AG08396 (cell line): ENCODE data around the gene OR10H1.
"Not testable (repeated sequence)": the region's sequence is repeated elsewhere in the genome, so short reads cannot be mapped to it uniquely, and the experiment has no call there.

Experiments used
- DNase-seq: peaks from one replicate; pipeline ENCODE4 v3.0.0; 2012; ENCODE audit warnings: low spot score, mixed read lengths

Gene OR10H1, protein sequence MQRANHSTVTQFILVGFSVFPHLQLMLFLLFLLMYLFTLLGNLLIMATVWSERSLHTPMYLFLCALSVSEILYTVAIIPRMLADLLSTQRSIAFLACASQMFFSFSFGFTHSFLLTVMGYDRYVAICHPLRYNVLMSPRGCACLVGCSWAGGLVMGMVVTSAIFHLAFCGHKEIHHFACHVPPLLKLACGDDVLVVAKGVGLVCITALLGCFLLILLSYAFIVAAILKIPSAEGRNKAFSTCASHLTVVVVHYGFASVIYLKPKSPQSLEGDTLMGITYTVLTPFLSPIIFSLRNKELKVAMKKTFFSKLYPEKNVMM

DNA sequence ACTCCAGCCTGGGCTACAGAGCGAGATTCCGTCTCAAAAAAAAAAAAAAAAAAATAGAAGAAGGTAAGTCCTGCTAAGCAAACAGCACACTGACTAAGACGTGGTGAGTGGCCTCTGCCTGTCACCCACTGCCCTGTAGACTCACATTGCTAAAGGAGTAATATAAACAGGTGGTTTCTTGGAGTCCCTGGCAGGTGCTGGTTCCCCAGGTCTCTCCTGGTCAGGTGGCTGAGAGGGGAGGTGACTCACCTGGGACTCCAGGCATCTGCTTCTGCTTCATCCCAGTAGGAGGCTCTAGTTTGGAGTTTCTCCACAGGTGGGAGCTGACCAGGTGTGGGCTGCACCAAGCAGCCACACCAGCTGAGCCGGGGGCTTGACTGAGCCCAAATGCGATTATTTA is at the start of gene OR10H1:
TSS of gene OR10H1 (minus strand) at position 359 of the 400 bp plus-strand sequence. CDS start 7,627 bp downstream, outside the sequence.
- DNase-seq: no peak

DNA sequence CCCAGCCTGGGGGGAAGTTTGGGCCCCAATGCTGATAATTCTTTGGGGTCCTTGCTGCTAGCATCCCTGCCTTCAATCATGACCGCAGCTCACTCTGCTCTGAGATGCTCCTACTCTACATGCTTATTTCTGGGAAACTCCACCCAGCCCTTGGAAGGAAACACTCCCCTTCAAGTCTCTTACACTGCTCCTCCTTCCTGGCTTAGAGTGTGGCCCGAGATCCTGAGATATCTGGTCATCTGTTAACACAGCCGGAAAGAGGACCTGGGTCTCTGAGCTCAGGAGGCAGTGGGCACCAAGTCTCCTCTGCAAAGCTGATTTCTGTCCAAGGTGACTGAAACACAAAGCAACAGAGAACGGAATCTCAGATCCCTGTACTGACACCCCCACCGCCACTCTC is 49.4 kb upstream of the OR10H1 start:
- DNase-seq: no peak

DNA sequence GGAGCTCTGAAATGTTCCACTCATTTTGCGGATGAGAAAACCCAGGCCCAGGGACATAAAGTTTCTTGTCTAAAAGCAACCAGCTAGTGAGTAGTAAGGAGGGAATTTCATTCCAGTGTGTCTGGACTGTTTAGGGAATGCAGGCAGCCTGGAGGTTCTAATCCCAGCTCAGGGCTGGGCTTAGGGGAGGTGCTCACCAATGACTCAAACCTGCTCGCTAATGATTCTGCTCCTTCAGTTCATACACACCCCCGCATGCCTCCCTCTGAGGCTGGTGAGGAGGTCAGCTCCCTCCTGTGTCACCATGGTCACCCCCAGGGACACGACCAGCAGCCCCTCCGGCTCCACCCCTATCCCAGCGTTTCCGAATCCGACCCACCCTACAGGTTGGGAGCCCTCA is 47.8 kb upstream of the OR10H1 start:
- no peak for DNase-seq

DNA sequence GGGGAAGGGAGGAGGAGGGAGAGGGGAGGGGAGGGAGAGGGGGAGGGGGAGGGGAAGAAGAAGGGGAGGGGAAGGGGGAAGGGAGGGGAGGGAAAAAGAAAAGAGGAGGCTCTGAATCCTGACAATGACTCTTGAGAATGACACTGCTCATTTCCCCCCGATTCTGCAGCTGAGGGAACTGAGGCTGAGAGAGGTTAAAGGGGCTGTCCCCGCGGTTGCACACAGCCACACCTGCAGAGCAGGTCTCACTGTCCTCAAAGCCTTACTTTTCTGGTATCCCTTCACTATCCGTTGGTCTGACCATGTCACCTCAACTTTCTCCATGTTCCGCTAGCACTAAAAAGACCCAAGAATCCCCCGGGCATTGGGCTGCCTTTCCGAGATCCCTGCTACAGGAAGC is 47.0 kb upstream of the OR10H1 start:
- no peak for DNase-seq

DNA sequence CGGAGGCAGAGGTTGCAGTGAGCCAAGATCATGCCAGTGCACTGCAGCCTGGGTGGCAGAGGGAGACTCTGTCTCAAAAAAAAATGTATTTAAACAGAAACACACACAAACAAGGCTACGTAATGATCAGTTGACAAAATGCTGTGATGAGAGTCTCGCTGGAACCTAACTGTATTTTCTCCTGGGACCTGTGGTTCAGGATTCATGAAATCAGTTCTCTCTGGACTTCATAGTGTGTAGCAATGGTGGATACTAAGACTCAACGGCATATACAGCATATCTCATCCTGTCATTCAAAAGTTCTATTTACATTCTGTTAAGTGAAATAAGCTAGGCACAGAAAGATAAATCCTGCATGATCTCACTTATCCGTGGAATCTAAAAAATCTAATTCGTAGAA is 45.1 kb upstream of the OR10H1 start:
- DNase-seq: no peak

DNA sequence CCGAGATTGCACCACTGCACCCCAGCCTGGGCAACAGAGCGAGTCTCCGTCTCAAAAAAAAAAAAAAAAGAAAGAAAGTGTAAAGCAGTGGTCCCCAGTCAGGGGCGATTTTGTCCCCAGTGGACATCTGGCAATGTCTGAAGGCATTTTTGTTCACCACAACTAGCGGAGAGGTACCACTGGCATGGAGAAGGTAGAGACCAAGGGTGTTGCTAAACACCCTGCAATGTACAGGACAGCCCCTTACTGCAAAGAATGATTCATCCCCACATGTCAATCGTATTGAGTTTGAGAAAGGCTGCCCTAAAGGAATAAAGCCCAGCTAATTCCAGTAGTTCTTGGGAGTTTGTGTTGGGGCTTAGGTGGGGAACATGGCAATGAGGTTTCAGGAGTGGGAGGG is 43.7 kb upstream of the OR10H1 start:
- no peak for DNase-seq

DNA sequence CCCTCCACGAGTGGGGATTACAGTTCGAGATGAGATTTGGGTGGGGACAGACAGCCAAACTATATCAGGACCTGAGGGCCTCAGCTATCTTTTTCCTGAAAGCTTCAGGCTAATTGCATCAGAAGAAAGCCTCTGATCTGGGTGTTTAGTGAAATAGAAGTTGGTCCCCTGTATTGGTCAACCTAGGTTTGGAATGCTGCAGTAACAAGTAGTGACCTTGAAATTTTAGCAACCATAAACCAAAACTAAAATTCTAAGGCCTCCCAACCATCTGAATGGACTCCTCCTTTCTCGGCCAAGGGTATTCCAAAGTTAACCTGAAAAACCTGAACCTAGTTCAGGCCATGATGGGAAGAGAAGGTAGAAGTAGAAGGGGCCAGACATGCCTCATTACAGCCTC is 34.9 kb upstream of the OR10H1 start:
- no peak for DNase-seq

DNA sequence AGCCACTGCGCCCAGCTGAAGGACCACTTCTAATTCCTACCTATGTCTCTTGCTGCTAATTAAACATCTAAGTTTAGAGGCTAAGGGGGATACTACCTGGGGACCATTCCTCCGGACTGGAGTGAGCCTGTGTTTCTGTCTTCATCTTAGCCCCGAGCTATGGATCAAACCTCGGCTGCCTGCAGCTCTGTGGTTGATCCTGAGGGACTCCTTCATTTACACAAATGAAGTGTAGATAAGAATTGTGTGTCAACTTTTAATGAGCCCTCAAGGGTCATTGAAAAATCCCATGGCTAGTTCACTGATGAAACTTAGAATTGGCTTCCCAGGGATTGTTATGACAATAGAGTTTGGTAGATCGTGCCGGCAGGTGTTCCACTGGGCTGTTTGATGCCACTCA is 31.5 kb upstream of the OR10H1 start:
- DNase-seq: no peak

DNA sequence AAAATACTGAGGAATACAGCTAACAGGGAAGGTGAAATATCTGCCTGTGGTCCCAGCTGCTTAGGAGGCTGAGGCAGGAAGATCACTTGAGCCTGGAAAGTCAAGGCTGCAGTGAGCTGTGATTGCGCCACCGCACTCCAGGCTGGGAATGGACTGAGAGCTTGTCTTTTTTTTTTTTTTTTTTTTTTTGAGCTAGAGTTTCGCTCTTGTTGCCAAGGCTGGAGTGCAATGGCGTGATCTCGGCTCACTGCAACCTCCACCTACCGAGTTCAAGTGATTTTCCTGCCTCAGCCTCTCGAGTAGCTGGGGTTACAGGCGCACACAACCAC is 28.4 kb upstream of the OR10H1 start:
- DNase-seq: not testable (repeated sequence)

DNA sequence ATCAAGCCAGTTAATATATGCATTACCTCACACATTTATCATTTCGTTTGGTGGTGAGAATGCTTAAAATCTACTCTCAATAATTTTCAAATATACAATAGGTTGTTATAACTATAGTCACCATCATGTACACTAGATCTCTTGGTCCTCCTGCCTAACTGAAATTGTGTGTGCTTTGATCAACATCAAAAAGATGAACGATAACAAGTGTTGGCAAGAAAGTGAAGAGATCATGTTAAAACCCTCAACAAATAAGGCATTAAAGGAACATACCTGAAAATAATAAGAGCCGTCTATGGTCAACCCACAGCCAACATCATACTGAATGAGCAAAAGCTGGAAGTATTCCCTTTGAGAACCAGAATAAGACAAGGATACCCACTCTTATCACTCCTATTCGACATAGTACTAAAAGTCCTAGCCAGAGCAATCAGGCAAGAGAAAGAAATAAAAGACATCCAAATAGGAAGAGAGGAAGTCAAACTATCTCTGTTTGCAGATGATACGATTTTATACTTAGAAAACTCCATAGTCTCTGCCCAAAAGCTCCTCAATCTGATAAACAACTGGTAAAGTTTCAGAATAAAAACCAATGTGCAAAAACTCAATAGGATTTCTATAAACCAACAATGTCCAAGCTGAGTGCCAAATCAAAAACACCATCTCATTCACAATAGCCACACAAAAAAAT is 27.9 kb upstream of the OR10H1 start:
- no peak for DNase-seq

DNA sequence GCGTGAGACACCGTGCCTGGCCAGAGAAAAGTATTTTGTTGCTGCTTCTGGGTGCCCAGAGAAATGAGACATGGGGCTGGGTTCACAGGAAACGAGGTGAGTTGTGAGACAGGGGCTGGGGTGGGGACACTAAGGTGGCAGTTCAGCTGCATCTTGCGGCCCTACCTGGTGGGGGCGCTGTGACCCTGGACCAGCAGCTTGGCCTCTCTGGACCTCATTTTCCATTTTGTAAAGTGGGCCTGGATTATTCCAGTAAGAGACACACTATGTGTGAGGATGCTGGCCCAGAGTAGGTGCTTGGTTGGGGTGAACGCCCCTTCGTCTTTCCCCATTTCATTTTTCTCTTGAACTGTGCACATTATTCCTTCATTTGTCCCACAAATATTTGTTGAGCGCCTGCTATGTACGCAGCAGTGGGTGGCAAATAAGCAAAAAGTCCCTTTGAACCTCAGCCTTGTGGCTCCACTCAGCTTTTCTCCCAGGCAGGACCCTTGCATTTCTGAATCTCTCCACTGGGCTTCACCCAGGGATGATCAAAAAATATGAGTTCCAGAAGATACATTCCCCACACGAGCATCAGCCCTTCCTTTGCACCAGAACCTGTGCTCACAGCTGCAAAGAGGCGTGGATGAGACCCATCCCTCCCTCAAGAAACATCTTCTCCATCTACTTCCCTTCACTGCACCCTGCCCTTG is 26.6 kb upstream of the OR10H1 start:
- DNase-seq: no peak

DNA sequence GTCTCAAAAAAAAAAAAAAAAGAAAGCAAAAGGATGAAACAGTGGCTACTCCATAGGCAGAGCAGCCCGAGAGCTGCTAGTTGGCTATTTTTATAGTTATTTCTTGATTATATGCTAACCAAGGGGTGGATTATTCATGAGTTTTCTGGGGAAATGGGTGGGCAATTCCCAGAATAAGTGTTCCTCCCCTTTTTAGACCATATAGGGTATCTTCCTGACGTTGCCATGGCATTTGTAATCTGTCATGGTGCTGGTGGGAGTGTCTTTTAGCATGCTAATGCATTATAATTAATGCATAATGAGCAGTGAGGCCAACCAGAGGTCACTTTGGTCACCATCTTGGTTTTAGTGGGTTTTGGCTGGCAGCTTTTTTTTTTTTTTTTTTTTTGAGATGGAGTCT is 25.4 kb upstream of the OR10H1 start:
- no peak for DNase-seq

DNA sequence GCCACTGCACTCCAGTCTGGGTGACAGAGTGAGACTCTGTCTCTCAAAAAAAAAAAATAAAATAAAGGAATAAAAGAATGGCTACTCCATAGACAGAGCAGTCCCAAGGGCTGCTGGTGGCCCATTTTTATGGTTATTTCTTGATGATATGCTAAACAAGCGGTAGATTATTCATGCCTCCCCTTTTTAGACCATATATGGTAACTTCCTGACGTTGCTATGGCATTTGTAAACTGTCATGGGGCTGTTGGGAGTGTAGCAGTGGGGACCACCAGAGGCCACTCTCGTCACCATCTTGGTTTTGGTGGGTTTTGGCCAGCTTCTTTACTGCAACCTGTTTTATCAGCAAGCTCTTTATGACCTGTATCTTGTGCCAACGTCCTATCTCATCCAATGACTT is 24.4 kb upstream of the OR10H1 start:
- not testable (repeated sequence) for DNase-seq

DNA sequence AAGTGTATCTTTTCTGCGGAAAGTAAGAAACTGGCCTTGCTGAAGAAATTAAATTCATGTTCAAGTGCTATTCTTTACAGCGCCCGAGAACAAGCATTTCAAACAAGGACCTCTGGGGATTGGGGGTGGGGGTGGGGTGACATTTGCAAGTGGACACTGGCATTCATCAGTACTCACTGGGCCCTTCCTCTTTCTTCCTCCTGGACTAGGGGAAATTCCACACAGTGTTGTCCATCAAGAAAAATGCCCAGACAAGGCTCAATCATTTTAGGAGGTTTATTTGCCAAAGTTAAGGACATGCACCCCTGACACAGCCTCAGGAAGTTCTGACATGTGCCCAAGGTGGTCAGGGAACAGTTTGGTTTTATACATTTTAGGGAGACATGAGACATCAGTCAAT is 22.9 kb upstream of the OR10H1 start:
- DNase-seq: no peak

DNA sequence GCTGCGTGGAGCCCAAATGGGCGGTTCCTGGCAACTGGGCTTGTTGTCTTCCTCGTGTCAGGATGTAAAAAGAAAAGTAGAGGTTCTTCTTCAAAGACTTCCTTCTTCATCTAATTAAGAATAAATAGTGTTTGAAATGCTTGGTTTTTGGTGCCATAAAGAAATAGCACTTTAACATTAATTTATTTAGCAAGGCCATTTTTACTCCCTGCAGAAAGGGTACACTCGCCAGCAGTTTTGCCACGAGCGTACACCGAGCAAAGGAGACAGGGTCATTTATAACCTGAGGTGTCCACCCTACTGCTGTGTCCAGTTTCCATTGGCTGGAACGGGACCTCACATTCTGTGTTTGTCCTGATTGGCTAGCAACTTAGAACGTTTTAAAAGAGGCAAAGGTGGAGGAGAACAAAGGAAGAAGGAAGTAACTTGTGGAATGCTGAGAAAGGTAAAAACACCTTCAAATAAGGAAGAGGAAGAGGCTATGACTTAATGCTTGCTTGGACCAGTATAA is 21.8 kb upstream of the OR10H1 start:
- DNase-seq: no peak

DNA sequence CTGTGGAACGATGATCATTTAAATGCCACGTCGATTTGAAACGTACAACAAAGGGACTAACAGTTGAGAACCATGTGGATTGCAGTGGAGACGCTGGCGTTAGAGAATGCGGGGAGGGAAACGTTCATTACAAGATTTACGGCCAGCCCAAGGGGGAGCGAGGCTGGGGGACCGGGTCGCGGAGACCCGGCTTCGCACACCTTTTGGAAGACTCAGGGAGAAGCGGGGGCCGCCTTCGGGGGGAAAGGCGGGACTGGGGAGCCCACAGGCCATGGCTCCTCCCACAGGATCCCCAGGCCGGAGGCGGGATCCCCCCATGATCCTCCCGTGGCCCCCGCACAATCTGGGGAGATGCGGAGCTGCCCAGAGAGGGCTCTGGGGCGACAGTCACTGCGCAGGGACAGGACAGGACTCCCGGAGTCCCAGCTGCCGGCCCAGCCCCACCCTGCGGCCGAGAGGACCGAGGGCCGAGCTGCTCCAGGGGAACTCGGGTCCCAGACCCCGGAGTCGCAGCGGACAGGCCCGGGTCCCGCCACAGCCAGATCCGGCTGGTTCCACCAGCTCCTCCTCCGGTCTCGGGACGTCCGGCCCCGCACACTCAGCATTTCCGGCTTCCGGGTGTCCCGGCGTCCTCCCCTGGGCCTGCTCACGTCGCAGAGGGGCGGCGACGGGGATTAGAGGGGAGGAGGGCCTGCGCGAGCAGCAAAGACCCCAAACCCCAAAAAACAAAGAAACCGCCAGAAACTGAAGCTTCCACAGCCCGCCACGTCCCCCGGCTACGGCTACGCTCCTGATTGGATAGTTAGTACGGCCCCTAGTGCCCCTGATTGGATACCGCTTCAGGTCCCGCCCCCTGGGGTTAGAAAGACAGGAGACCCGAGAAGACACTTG is 21.1 kb upstream of the OR10H1 start:
- peak; percentile 97 for DNase-seq

DNA sequence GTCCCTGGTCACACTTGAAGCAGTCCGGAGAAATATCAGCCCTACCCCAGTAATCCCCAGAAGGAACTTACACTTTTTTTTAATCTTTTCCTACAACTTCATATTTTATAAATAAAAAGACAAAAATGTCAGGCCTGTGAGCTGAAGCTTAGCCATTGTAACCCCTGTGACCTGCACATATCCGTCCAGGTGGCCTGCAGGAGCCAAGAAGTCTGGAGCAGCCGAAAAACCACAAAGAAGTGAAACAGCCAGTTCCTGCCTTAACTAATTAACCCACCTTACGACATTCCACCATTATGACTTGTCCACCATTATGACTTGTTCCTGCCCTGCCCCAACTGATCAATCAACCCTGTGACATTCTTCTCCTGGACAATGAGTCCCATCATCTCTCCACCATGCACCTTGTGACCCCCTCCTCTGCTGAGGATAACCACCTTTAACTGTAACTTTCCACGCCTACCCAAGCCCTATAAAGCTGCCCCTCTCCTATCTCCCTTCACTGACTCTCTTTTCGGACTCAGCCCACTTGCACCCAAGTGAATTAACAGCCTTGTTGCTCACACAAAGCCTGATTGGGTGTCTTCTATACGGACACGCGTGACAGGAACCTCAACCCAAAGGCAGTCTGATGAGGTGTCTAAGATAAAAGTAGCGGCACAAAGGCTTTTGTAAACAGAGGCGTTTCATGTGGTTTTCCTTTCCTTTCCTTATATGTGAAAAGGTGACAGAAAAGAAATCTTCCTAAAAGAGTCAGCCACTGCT is 20.3 kb upstream of the OR10H1 start:
- DNase-seq: not testable (repeated sequence)

DNA sequence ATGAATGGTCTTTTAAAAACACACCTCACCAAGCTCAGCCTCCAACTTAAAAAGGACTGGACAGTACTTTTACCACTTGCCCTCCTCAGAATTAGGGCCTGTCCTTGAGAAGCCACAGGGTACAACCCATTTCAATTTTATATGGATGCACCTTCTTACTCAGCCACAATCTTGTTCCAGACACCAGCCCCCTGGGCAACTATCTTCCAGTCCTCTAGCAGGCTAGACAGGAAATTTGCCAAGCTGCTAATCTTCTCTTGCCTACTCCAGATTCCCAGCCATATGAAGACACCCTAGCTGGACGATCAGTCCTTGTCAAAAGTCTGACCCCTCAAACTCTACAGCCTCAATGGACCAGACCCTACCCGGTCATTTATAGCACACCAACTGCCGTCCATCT is 18.8 kb upstream of the OR10H1 start:
- DNase-seq: not testable (repeated sequence)

DNA sequence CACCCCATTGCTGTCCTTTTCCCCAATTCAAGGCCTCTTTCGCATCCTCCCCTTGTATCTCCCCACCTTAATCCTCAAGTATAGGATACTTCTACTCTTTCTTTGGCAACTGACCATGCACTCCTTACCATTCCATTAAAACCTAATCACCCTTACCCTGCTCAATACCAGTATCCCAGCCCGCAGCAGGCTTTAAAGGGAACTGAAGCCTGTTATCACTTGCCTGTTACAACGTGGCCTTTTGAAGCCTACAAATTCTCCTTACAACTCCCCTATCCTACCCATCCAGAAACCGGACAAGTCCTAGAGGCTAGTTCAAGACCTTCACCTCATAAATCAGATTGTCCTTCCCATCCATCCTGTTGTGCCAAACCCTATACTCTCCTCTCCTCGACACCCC is 16.2 kb upstream of the OR10H1 start:
- no peak for DNase-seq

DNA sequence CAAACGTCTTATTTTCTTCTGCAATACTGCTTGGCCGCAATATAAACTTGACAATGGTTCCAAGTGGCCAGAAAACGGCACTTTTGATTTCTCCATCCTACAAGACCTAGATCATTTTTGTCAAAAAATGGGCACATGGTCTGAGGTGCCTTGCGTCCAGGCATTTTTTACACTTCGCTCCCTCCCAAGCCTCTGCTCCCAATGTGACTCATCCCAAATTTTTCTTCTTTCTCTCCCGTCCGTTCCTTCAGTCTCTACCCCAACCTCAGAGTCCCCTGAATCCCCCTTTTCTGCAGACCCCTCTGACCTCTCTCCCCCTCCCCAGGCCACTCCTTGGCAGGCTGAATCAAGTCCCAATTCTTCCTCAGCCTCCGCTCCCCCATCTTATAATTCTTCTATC is 14.3 kb upstream of the OR10H1 start:
- DNase-seq: no peak

DNA sequence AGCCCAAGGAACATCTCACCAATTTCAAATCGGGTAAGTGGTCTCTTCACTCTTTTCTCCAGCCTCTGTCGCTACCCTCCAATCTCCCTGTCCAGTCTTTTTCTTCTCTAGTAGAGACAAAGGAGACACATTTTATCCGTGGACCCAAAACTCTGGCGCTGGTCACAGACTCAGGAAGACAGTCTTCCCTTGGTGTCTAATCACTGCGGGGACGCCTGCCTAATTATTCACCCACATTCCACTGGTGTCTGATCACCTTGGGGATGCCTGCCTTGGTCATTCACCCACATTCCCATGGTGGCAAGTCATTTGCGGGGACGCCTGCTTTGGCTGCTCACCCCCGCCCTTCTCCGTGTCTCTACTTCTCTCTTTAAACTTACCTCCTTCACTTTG is 13.8 kb upstream of the OR10H1 start:
- no peak for DNase-seq
